ENCODE data around the gene UQCC5.

DNA sequence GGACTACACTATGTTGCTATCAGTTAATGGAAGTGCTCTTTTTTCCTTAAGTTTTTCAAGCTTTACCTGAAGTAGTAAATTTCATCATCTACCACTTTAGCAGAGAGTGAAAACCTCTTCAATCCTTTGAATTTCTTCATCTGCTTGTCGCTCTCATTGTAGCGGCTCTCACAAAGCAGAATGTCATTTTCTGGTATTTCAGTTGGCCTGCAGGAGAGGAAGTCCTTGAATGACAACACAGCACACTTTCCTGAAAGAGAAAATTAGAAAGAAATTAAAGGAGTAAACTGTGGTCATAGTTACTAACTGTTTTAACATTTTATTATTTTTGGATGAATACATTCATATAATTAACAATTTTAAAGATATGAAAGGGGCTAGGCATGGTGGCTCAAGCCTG, 27.6 kb downstream of the UQCC5 start:
- TF ChIP-seq, protein P1, sequence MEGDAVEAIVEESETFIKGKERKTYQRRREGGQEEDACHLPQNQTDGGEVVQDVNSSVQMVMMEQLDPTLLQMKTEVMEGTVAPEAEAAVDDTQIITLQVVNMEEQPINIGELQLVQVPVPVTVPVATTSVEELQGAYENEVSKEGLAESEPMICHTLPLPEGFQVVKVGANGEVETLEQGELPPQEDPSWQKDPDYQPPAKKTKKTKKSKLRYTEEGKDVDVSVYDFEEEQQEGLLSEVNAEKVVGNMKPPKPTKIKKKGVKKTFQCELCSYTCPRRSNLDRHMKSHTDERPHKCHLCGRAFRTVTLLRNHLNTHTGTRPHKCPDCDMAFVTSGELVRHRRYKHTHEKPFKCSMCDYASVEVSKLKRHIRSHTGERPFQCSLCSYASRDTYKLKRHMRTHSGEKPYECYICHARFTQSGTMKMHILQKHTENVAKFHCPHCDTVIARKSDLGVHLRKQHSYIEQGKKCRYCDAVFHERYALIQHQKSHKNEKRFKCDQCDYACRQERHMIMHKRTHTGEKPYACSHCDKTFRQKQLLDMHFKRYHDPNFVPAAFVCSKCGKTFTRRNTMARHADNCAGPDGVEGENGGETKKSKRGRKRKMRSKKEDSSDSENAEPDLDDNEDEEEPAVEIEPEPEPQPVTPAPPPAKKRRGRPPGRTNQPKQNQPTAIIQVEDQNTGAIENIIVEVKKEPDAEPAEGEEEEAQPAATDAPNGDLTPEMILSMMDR (IDR thresholded peaks at IDR 0.05), result no peak
- no peak for TF ChIP-seq EZH2 (IDR thresholded peaks at IDR 0.05)

All from neural progenitor cell (in vitro differentiated cells).